ENCODE data around the gene HPS3.

- TF ChIP-seq POLR2AphosphoS5 (IDR thresholded peaks at IDR 0.05) (no peak), RAD21 (conservative IDR thresholded peaks at IDR 0.05) (no peak), CTCF (IDR thresholded peaks at IDR 0.05; ENCODE audit: poor library complexity, severe bottlenecking) (no peak), TAF1 (IDR thresholded peaks at IDR 0.05; ENCODE audit: low read depth) (no peak), EZH2 (IDR thresholded peaks at IDR 0.05; ENCODE audit: borderline replicate concordance, insufficient read depth, low read length, poor library complexity, severe bottlenecking) (no peak), EP300 (conservative IDR thresholded peaks at IDR 0.05; ENCODE audit: poor library complexity, severe bottlenecking) (no peak)
Measured at GRCh38 chr3:149186219-149186618, 56.8 kb downstream of the HPS3 start.
